Nephron (organoid): ENCODE data around the gene PLAAT1.

ENCODE experiments used
- H3K27ac Mint-ChIP-seq, 3 experiments: 2 replicates each; pipeline ENCODE4 v1.8.0; 2020; ENCODE audit warnings: mixed read lengths in 3 of 3, mild to moderate bottlenecking in 2 of 3, moderate library complexity in 1 of 3
- H3K27me3 Mint-ChIP-seq: 2 replicates; pipeline ENCODE4 v1.8.0; 2021; ENCODE audit warnings: low read depth, mild to moderate bottlenecking, moderate library complexity, mixed read lengths
- H3K36me3 Mint-ChIP-seq: 2 replicates; pipeline ENCODE4 v1.8.0; 2020; ENCODE audit warnings: low read depth, mixed read lengths
- H3K4me1 Mint-ChIP-seq: 2 replicates; pipeline ENCODE4 v1.8.0; 2020; ENCODE audit warnings: mixed read lengths
- H3K4me3 Mint-ChIP-seq, 3 experiments: 2 replicates each; pipeline ENCODE4 v1.8.0; 2020; ENCODE audit warnings: mild to moderate bottlenecking in 3 of 3, mixed read lengths in 3 of 3, moderate library complexity in 2 of 3
- H3K9me3 Mint-ChIP-seq: 2 replicates; pipeline ENCODE4 v1.8.0; 2020; ENCODE audit warnings: mixed read lengths
- CTCF ChIP-seq, 3 experiments: fragments of 200-600 bp; sonication (generic); IDR thresholded peaks; one replicate each; pipeline ENCODE4 v1.5.0; 2021; ENCODE audit warnings: antibody characterized with exemption in 3 of 3; ENCODE audit not compliant: unreplicated experiment in 3 of 3

Gene PLAAT1

GRCh38 chr3:193297421-193297820 is 56.4 kb downstream of the PLAAT1 start:
- Mint-ChIP-seq H3K36me3 (no peaks in the 10 kb centered on the region), H3K27ac (no peak overlapping the region)

GRCh38 chr3:193301433-193301832 is 60.4 kb downstream of the PLAAT1 start:
- Mint-ChIP-seq H3K27me3 (peaks cover 7% of the 10 kb centered on the region), H3K27ac (no peak overlapping the region), H3K36me3 (no peaks in the 10 kb centered on the region), H3K9me3 (peaks cover 3% of the 10 kb centered on the region), H3K4me3 (no peak overlapping the region), H3K4me1 (no peaks in the 10 kb centered on the region)
- TF ChIP-seq CTCF (IDR thresholded peaks at IDR 0.05; ENCODE audit: unreplicated experiment in 3 of 3), result no peak

More at GRCh38 chr3:193297421-193297820, 56.4 kb downstream of the PLAAT1 start:
- TF ChIP-seq CTCF (IDR thresholded peaks at IDR 0.05; ENCODE audit: unreplicated experiment in 3 of 3), result no peak
- Mint-ChIP-seq H3K9me3 (peaks cover 16% of the 10 kb centered on the region), H3K27me3 (peaks cover 6% of the 10 kb centered on the region), H3K4me3 (no peak overlapping the region), H3K4me1 (no peaks in the 10 kb centered on the region)

DNA sequence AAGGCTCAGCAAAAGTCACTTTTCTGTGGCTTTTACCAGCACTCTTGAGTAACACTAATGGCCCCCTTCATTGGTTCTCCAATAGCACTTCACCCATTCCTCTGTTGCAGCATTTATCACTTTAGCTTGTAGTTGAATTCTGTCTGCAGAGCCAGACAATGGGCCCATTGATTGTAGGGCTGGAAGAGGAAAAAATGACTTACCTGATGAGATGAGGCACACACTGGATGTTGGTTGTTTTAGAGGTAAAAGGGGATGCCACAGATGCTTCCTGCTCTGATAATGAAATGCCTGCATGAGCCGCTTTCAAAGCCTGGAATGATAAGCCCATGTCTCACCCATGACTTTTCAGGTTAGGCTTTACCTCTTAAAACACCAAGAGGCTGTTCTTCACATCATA is 64.3 kb downstream of the PLAAT1 start:
- Mint-ChIP-seq H3K4me3 (no peak overlapping the region), H3K9me3 (no peaks in the 10 kb centered on the region), H3K27me3 (peaks cover 28% of the 10 kb centered on the region), H3K4me1 (no peaks in the 10 kb centered on the region), H3K27ac (no peak overlapping the region), H3K36me3 (no peaks in the 10 kb centered on the region)
- no peak for TF ChIP-seq CTCF (IDR thresholded peaks at IDR 0.05; ENCODE audit: unreplicated experiment in 3 of 3)

DNA sequence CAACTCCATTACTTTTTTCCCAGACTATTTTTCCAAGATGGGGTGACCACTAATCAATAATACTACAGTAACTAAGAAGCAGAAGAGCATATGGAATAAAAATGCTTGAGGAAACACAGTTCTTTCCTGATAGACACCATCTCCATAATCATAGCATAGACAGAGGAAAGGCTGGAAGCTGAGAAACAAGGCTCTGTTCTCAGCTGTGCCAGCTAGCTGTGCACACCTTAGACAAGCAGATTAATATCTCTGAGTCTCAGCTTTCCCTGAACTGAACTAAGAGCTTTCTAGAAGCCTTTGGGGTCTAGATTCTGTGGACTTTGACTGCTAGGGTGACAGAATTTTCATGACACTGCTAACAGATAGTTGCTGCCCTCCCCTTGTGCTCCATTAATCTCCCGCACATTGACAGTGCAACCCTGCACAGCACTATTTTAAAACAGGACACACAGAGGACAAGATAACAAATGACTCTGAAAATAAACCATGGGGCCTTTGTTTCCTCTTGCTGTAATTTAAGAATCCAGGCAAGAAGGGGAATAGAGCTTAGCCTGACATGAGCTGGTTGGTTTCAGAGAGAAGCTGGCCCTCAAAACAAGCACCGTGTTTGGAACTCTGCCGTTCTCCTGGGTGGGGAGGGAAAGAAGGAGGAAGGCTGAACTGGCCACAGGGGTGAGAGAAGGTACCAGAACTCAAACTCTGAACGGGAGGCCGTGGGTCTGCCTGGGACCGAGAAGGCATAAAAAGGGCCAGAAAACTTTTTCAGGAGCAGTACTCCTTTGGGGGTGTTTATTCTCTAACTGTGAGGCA is 70.1 kb downstream of the PLAAT1 start:
- H3K36me3 Mint-ChIP-seq, result no peaks in the 10 kb centered on the region
- TF ChIP-seq CTCF (IDR thresholded peaks at IDR 0.05; ENCODE audit: unreplicated experiment in 3 of 3), result no peak
- H3K27me3 Mint-ChIP-seq, result peaks cover 26% of the 10 kb centered on the region
- H3K27ac Mint-ChIP-seq, result peak overlapping the region in 1 of 3 experiments; percentile 62
- H3K4me3 Mint-ChIP-seq, result peak overlapping the region in 1 of 3 experiments; percentile 14
- H3K9me3 Mint-ChIP-seq, result no peaks in the 10 kb centered on the region
- H3K4me1 Mint-ChIP-seq, result peaks cover 24% of the 10 kb centered on the region

- H3K27me3 Mint-ChIP-seq, result peaks cover 20% of the 10 kb centered on the region
- TF ChIP-seq CTCF (IDR thresholded peaks at IDR 0.05; ENCODE audit: unreplicated experiment in 3 of 3), result no peak
- peaks cover 27% of the 10 kb centered on the region for H3K4me1 Mint-ChIP-seq
- H3K9me3 Mint-ChIP-seq, result no peaks in the 10 kb centered on the region
- peak overlapping the region in 2 of 3 experiments; percentile 20 to 73 for H3K27ac Mint-ChIP-seq
- no peak overlapping the region for H3K4me3 Mint-ChIP-seq
- H3K36me3 Mint-ChIP-seq, result no peaks in the 10 kb centered on the region
Measured at GRCh38 chr3:193313061-193313958, 72.3 kb downstream of the PLAAT1 start.
